Measurements from ENCODE around the gene ABO.

DNA sequence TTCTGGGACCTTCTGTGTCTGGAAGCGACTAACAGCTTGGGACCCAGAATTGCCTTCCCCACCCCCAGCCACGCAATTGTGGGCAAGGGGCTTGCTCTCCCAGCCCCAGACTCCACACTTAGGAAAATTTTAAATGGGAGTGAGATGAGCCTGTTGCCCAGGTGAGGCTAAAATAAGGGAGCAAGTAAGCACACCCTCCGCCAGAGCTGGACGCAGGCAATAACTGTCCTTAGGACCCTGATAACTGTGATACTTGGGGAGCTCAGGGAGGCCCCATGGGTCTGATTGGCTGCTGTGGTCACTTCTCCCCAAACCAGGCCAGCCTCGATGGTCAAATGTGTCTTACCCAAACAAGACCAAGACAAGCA is 13.3 kb downstream of the ABO start:
- TF ChIP-seq PML (IDR thresholded peaks at IDR 0.05; ENCODE audit: low read length) (no peak), RFX5 (IDR thresholded peaks at IDR 0.05; ENCODE audit: low read depth, low read length) (no peak), POLR2AphosphoS5 (IDR thresholded peaks at IDR 0.05; ENCODE audit: low read length) (no peak)
- TF ChIP-seq, protein P1, sequence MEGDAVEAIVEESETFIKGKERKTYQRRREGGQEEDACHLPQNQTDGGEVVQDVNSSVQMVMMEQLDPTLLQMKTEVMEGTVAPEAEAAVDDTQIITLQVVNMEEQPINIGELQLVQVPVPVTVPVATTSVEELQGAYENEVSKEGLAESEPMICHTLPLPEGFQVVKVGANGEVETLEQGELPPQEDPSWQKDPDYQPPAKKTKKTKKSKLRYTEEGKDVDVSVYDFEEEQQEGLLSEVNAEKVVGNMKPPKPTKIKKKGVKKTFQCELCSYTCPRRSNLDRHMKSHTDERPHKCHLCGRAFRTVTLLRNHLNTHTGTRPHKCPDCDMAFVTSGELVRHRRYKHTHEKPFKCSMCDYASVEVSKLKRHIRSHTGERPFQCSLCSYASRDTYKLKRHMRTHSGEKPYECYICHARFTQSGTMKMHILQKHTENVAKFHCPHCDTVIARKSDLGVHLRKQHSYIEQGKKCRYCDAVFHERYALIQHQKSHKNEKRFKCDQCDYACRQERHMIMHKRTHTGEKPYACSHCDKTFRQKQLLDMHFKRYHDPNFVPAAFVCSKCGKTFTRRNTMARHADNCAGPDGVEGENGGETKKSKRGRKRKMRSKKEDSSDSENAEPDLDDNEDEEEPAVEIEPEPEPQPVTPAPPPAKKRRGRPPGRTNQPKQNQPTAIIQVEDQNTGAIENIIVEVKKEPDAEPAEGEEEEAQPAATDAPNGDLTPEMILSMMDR (IDR thresholded peaks at IDR 0.05 in 2 of 3, conservative IDR thresholded peaks at IDR 0.05 in 1 of 3; ENCODE audit: control insufficient read depth in 2 of 3, extremely low read depth in 1 of 3, insufficient read depth in 1 of 3, low read depth in 3 of 3, low read length in 3 of 3): no peak

All from GM12878 (cell line).